Breast epithelium (tissue), 4 donors: ENCODE data around the gene SLC23A1. TPM values are rescaled to one million over a fixed set of nuclear protein-coding genes. Genes with fewer than 3 reads are reported as not detected.
A peak's percentile ranks its signal among the peaks of the same experiment; 100 is the strongest.
"Not testable (repeated sequence)": the region's sequence is repeated elsewhere in the genome, so short reads cannot be mapped to it uniquely, and the experiment has no call there.

Experiments
- DNase-seq, 2 donors: peaks; one replicate each; pipeline ENCODE4 v3.0.0-alpha.2; 2019; ENCODE audit warnings: low spot score in 2 of 2
- H3K27ac ChIP-seq, 2 donors: fragments of 200-600 bp; sonication (generic) in 1 of 2; one replicate each; pipeline ENCODE4 v1.5.1; 2016 to 2019; ENCODE audit warnings: mild to moderate bottlenecking in 1 of 2
- H3K27me3 ChIP-seq, 2 donors: fragments of 200-600 bp; sonication (generic) in 1 of 2; one replicate each; pipeline versions ENCODE4 v1.5.1 to v1.6.0; 2017 to 2019; ENCODE audit warnings: control low read depth in 1 of 2, mild to moderate bottlenecking in 1 of 2
- H3K36me3 ChIP-seq: fragments of 200-600 bp; one replicate; pipeline ENCODE4 v1.5.1; 2019
- H3K4me1 ChIP-seq, 2 donors: fragments of 200-600 bp; sonication (generic); one replicate each; pipeline ENCODE4 v1.5.1; 2016 to 2019; ENCODE audit warnings: control low read depth in 1 of 2
- H3K4me3 ChIP-seq, 3 donors: fragments of 200-600 bp; sonication (generic); 1 replicate in 2 of 3; 2 replicates in 1 of 3; pipeline ENCODE4 v1.5.1; 2016 to 2019; ENCODE audit warnings: mild to moderate bottlenecking in 3 of 3, moderate library complexity in 2 of 3
- H3K9me3 ChIP-seq, 2 donors: fragments of 200-600 bp; sonication (generic) in 1 of 2; one replicate each; pipeline ENCODE4 v1.5.1; 2016 to 2019; ENCODE audit warnings: control low read depth in 1 of 2
- POLR2A ChIP-seq: fragments of 450-650 bp; IDR thresholded peaks from one replicate; pipeline ENCODE4 v1.6.1; 2016; ENCODE audit warnings: antibody characterized with exemption, mild to moderate bottlenecking, moderate library complexity
- POLR2AphosphoS5 ChIP-seq, 3 donors: sonication (generic); formaldehyde crosslinking; IDR thresholded peaks; one replicate each; pipeline ENCODE4 v1.6.1; 2017; ENCODE audit warnings: antibody characterized with exemption in 3 of 3
- intact Hi-C: fragments of 100-400 bp; cut with DNase I; formaldehyde crosslinking; loops from one replicate; pipeline ENCODE4 v1.15.1; 2023; ENCODE audit warnings: low total_unique reads
- total RNA-seq, 3 donors: library from RNA; depleted of rRNA; stranded (reverse); fragments of >200 nt; gene quantifications; one replicate each; pipeline ENCODE4 v1.1.0, GENCODE V29; 2016
- TF ChIP-seq, protein P1 (sequence below), 3 donors: fragments of 450-650 bp; IDR thresholded peaks; one replicate each; pipeline ENCODE4 v1.5.1; 2016 to 2017; ENCODE audit warnings: antibody characterized with exemption in 3 of 3, mild to moderate bottlenecking in 3 of 3, moderate library complexity in 3 of 3

The SLC23A1 gene
- total RNA-seq, 3 donors from 2014 or later = 0.33 to 1.0 TPM; not detected in 1

DNA sequence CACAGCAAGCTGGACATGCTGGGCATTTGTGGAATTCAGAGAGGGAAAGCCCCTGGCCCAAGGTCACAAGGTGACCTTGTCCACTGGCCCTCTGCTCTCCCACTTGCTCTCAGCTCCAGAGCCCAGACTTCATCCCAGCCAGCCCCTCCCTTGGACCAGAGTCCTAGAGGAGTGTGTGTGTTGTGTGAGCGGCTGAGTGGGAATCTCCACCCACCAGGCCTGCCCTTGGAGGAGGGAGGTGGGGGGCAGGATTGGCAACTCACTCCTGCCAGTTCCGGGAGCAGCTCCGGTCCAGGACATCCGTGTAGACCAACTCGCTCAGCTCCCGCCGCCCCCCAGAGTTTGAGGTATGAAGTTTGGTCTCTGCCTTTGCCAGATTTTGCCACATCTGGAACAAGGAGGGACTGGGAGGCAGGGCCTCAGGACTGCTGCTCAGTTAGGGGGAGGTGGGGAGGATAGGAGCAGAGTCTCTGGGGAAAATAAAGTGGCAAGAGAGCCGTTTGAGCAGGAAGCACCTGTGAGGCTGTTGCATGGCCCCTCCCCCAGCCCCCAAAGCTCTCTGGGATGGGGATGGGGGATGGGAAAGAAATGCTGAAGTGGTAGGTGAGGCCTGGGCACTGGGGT, 5.2 kb upstream of the SLC23A1 start:
- H3K27me3 ChIP-seq = no peaks in the 10 kb centered on the region
- H3K4me1 ChIP-seq = peaks cover 0 to 30% of the 10 kb centered on the region in 2 donors
- no peaks in the 10 kb centered on the region for H3K9me3 ChIP-seq
- peak overlapping the region; percentile 62 to 88 for H3K27ac ChIP-seq
- intact Hi-C loops = no loop called here
- peak overlapping the region in 2 of 3 donors; percentile 40 to 61 for H3K4me3 ChIP-seq
- no peak for TF ChIP-seq POLR2A
- TF ChIP-seq POLR2AphosphoS5 (IDR thresholded peaks at IDR 0.05) = no peak
- peak; percentile 46 to 80 for DNase-seq
- no peaks in the 10 kb centered on the region for H3K36me3 ChIP-seq

DNA sequence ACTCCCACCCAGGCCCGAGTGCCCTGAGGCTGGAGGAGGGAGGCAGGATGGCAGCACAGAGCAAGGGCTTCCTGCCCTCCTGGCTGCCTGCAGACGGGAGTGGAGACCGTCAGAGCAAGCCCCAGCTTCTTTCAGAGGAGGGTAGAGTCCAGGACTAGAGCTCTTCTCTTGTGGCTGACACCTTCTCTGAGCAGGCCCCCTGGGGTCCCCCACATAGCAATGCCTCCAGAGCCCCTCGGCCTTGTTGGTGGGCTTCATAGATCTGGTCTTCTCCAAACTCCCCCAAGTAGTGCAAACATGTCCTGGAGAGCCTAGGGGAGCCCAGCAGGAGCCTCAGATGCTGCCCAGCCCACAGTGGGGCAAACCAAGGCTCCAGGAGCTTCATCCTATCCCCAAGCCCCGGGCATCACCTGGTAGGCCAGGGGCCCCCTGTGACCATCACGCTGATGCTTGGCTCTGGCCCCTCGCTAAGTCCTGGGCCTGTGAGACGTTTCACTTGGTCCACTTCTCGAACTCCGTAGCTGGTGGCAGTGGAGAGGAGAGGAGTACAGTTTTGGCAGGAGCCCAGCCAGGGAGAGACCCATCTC, 4.6 kb upstream of the SLC23A1 start:
- no peak for TF ChIP-seq POLR2AphosphoS5 (IDR thresholded peaks at IDR 0.05)
- TF ChIP-seq POLR2A = no peak
- TF ChIP-seq, protein P1, sequence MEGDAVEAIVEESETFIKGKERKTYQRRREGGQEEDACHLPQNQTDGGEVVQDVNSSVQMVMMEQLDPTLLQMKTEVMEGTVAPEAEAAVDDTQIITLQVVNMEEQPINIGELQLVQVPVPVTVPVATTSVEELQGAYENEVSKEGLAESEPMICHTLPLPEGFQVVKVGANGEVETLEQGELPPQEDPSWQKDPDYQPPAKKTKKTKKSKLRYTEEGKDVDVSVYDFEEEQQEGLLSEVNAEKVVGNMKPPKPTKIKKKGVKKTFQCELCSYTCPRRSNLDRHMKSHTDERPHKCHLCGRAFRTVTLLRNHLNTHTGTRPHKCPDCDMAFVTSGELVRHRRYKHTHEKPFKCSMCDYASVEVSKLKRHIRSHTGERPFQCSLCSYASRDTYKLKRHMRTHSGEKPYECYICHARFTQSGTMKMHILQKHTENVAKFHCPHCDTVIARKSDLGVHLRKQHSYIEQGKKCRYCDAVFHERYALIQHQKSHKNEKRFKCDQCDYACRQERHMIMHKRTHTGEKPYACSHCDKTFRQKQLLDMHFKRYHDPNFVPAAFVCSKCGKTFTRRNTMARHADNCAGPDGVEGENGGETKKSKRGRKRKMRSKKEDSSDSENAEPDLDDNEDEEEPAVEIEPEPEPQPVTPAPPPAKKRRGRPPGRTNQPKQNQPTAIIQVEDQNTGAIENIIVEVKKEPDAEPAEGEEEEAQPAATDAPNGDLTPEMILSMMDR (IDR thresholded peaks at IDR 0.05) = no peak
- H3K4me1 ChIP-seq = peaks cover 0 to 26% of the 10 kb centered on the region in 2 donors
- peak overlapping the region; percentile 62 to 88 for H3K27ac ChIP-seq
- DNase-seq = no peak
- no peaks in the 10 kb centered on the region for H3K9me3 ChIP-seq
- no peaks in the 10 kb centered on the region for H3K36me3 ChIP-seq
- H3K27me3 ChIP-seq = no peaks in the 10 kb centered on the region
- intact Hi-C loops = no loop called here
- peak overlapping the region in 1 of 3 donors; percentile 61 for H3K4me3 ChIP-seq

DNA sequence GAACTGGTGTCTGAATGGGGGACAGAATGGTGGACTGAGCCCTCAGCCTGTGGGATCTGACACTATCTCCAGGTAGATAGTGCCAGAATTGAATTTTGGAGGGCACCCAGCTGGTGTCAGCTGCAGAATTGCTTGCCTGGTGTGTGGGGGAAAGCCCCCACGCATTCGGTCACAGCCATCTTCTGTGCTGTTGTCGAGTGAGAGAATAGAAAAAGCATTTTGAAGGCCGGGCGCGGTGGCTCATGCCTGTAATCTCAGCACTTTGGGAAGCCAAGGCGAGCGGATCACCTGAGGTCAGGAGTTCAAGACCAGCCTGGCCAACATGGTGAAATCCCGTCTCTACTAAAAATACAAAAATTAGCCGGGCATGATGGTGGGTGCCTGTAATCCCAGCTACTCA, 3.9 kb upstream of the SLC23A1 start:
- H3K4me1 ChIP-seq = peaks cover 0 to 22% of the 10 kb centered on the region in 2 donors
- H3K27ac ChIP-seq, H3K4me3 ChIP-seq, intact Hi-C loops, DNase-seq, H3K27me3 ChIP-seq, H3K9me3 ChIP-seq, H3K36me3 ChIP-seq: not testable (repeated sequence)

DNA sequence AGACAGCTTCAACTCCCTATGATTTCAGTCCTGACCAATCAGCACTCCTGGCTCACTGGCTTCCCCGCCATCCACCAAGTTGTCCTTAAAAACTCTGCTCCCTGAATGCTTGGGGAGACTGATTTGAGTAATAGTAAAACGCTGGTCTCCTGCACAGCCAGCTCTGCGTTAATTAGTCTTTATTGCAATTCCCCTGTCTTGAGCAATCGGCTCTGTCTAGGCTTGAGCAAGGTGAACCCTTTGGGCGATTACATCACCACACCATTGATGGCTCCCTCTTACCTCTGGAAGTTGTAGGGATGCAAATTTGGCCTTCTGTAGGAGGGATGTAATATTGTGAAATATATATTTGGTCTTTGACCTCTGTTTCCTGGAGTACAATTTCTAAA, 2.9 kb upstream of the SLC23A1 start:
- no peaks in the 10 kb centered on the region for H3K36me3 ChIP-seq
- no peak overlapping the region for H3K4me3 ChIP-seq
- no peak for DNase-seq
- H3K27ac ChIP-seq = peak overlapping the region in 1 of 2 donors; percentile 83
- TF ChIP-seq POLR2A (no peak), POLR2AphosphoS5 (IDR thresholded peaks at IDR 0.05) (no peak)
- TF ChIP-seq, protein P1 (IDR thresholded peaks at IDR 0.05) = no peak
- H3K9me3 ChIP-seq = no peaks in the 10 kb centered on the region
- peaks cover 0 to 20% of the 10 kb centered on the region in 2 donors for H3K4me1 ChIP-seq
- intact Hi-C loops = no loop called here
- H3K27me3 ChIP-seq = no peaks in the 10 kb centered on the region

DNA sequence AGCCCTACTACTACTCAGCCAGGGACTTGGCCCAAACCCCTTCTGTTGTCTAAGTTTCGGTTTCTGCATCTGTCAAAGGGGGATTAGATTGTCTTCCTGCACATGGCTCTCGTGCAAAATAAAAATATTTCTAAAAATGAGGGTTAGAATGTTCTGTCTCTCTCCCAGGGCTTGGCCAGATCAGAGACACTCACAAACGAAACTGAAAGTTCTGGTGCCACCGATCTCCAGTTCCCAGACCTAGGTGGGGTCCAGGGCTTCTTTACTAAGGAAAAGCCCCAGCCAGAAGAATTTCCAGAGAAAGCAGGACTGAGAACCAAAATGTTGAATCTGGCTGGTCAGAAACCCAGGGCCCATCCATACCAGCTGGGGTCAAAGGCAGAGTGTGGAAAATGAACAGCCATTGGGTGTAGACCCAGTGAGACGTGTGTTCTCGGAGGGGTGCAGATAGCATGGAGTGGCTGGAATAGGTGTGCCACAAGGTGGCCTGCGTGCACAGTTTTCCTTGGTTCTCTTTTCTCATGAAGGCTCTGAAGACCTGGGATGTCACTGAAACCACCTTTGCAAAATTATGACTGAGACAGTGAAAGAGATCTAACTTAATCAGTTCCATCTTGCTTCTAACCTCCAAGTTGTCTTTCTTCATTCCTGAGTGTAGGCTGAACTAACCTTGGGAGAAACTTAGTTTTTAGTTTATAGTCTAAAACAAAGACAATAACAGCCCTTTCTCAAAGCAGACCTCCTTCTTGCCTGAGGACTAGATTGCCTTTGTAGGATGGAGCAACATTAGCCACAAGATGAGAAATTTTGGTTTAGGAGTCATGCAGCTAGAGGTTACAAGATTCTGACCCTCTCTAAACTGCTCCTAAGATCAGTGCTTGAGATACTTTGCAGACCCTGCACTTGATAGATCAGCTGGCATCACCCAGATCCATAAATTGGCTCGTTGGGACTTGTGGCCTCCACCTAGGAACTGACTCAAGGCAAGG, 2.3 kb upstream of the SLC23A1 start:
- no peak for DNase-seq
- H3K9me3 ChIP-seq = no peaks in the 10 kb centered on the region
- peaks cover 0 to 20% of the 10 kb centered on the region in 2 donors for H3K4me1 ChIP-seq
- H3K4me3 ChIP-seq = peak overlapping the region; percentile 26 to 59 (median 33)
- TF ChIP-seq, protein P1 (IDR thresholded peaks at IDR 0.05) = no peak
- TF ChIP-seq POLR2AphosphoS5 (IDR thresholded peaks at IDR 0.05) = no peak
- TF ChIP-seq POLR2A = no peak
- H3K27me3 ChIP-seq = no peaks in the 10 kb centered on the region
- intact Hi-C loops = no loop called here
- H3K27ac ChIP-seq = peak overlapping the region; percentile 59 to 83
- H3K36me3 ChIP-seq = no peaks in the 10 kb centered on the region
